ENCODE results near the gene KRABD2.
"Not testable (repeated sequence)": the region's sequence is repeated elsewhere in the genome, so short reads cannot be mapped to it uniquely, and the experiment has no call there.

Gene KRABD2

GRCh38 chr17:8357910-8358309, 18.6 kb downstream of the KRABD2 start:
- no peak overlapping the region for H3K4me3 ChIP-seq
- no peak for TF ChIP-seq CTCF (IDR thresholded peaks at IDR 0.05)
- H3K36me3 ChIP-seq, result no peaks in the 10 kb centered on the region
- H3K27me3 ChIP-seq, result no peaks in the 10 kb centered on the region
- peaks cover 0 to 16% of the 10 kb centered on the region in 2 donors for H3K4me1 ChIP-seq
- no peaks in the 10 kb centered on the region for H3K9me3 ChIP-seq
- no peak for DNase-seq (ENCODE audit: low spot score)
- H3K27ac ChIP-seq, result no peak overlapping the region

GRCh38 chr17:8354236-8354635, 22.3 kb downstream of the KRABD2 start:
- no peaks in the 10 kb centered on the region for H3K9me3 ChIP-seq
- H3K27ac ChIP-seq, result no peak overlapping the region
- H3K27me3 ChIP-seq, result no peaks in the 10 kb centered on the region
- peaks cover 0 to under 1% of the 10 kb centered on the region in 2 donors for H3K4me1 ChIP-seq
- H3K36me3 ChIP-seq, result no peaks in the 10 kb centered on the region
- H3K4me3 ChIP-seq, result no peak overlapping the region
- no peak for DNase-seq (ENCODE audit: low spot score)
- no peak for TF ChIP-seq CTCF (IDR thresholded peaks at IDR 0.05)

- Histone ChIP-seq H3K27ac (no peak overlapping the region), H3K36me3 (no peaks in the 10 kb centered on the region), H3K9me3 (no peaks in the 10 kb centered on the region), H3K27me3 (no peaks in the 10 kb centered on the region), H3K4me1 (no peaks in the 10 kb centered on the region), H3K4me3 (no peak overlapping the region)
- DNase-seq (ENCODE audit: low spot score), result no peak
- TF ChIP-seq CTCF (IDR thresholded peaks at IDR 0.05), result no peak
Observed at GRCh38 chr17:8353736-8354135, 22.8 kb downstream of the KRABD2 start.

- Histone ChIP-seq H3K4me3 (no peak overlapping the region), H3K27ac (no peak overlapping the region), H3K4me1 (no peaks in the 10 kb centered on the region), H3K9me3 (no peaks in the 10 kb centered on the region), H3K36me3 (no peaks in the 10 kb centered on the region), H3K27me3 (no peaks in the 10 kb centered on the region)
- no peak for TF ChIP-seq CTCF (IDR thresholded peaks at IDR 0.05)
- DNase-seq (ENCODE audit: low spot score), result no peak
Observed at GRCh38 chr17:8350339-8350738, 26.2 kb downstream of the KRABD2 start.

GRCh38 chr17:8347001-8347400, 29.5 kb downstream of the KRABD2 start:
- H3K27ac ChIP-seq; H3K36me3 ChIP-seq; H3K27me3 ChIP-seq; H3K4me3 ChIP-seq; H3K9me3 ChIP-seq; DNase-seq (ENCODE audit: low spot score); H3K4me1 ChIP-seq: not testable (repeated sequence)

- no peaks in the 10 kb centered on the region for H3K36me3 ChIP-seq
- no peaks in the 10 kb centered on the region for H3K4me1 ChIP-seq
- no peak for DNase-seq (ENCODE audit: low spot score)
- no peak overlapping the region for H3K4me3 ChIP-seq
- TF ChIP-seq CTCF (IDR thresholded peaks at IDR 0.05), result no peak
- no peak overlapping the region for H3K27ac ChIP-seq
- H3K9me3 ChIP-seq, result no peaks in the 10 kb centered on the region
- H3K27me3 ChIP-seq, result no peaks in the 10 kb centered on the region
Observed at GRCh38 chr17:8345951-8346665, 30.4 kb downstream of the KRABD2 start.

Data from right atrium auricular region (tissue), 2 donors.